SIG-M5 (cell line): ENCODE data around the gene SCPEP1.
"Not testable (repeated sequence)": the region's sequence is repeated elsewhere in the genome, so short reads cannot be mapped to it uniquely, and the experiment has no call there.

ENCODE experiments used
- DNase-seq: peaks from one replicate; lab custom pipeline; 2025; lab: John Stamatoyannopoulos, UW

Gene SCPEP1

DNA sequence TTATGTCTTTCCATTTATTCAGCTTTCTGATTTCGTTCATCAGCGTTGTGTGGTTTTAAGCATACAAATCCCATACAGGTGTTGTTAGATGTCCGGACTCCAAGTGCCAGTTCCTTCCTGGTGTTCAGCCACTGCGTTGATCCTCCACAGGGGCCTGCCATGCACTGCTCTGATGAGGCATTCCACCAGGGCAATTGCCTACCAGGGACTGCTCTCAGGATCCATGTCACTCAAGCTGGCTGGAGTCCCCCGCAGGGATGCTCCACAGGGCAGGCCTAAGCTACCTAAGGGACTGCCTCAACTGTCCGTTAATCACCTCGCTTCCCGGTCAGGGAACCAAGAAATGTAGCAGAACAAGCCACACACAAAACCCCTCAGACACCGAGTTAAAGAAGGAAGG, 12.7 kb upstream of the SCPEP1 start:
- DNase-seq, result not testable (repeated sequence)

DNA sequence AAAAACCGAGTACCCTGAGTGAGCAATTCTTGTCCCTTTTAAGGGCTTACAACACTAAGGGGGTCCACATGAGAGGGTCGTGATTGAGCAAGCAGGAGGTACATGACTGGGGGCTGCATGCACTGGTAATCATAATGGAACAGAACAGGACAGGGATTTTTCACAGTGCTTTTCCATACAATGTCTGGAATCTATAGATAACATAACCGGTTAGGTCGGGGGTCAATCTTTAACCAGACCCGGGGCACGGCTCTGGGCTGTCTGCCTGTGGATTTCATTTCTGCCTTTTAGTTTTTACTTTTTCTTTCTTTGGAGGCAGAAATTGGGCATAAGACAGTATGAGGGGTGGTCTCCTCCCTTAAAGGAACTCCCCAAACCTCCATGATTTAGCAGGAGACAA, 12.2 kb upstream of the SCPEP1 start:
- not testable (repeated sequence) for DNase-seq

- DNase-seq, result no peak
Measured at GRCh38 chr17:56966338-56966737, 11.6 kb upstream of the SCPEP1 start.

DNA sequence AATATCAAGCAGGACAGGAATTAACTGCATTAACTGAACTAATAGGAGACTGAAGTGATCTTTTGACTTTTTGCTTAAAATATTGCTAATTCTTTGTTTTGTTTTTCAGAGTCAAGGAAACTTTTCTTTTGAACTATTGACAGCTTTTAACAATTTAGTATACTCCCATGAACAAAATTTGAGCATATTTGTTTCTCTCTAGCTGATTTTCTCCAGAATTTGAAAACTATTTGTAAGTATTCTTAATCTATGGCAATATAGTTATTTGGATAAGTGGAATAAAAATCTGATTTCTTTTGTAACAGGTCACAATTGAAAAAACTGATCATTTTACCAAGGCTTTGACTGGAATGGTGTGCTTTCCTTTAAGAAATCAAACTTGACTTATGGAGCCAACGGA, 7.0 kb upstream of the SCPEP1 start:
- DNase-seq, result no peak

- no peak for DNase-seq
Measured at GRCh38 chr17:56972111-56972730, 5.7 kb upstream of the SCPEP1 start.

- DNase-seq, result no peak
Measured at GRCh38 chr17:56973520-56973919, 4.4 kb upstream of the SCPEP1 start.

- DNase-seq, result no peak
Measured at GRCh38 chr17:56974055-56974454, 3.9 kb upstream of the SCPEP1 start.

- DNase-seq, result no peak
Measured at GRCh38 chr17:56975656-56976055, 2.3 kb upstream of the SCPEP1 start.

DNA sequence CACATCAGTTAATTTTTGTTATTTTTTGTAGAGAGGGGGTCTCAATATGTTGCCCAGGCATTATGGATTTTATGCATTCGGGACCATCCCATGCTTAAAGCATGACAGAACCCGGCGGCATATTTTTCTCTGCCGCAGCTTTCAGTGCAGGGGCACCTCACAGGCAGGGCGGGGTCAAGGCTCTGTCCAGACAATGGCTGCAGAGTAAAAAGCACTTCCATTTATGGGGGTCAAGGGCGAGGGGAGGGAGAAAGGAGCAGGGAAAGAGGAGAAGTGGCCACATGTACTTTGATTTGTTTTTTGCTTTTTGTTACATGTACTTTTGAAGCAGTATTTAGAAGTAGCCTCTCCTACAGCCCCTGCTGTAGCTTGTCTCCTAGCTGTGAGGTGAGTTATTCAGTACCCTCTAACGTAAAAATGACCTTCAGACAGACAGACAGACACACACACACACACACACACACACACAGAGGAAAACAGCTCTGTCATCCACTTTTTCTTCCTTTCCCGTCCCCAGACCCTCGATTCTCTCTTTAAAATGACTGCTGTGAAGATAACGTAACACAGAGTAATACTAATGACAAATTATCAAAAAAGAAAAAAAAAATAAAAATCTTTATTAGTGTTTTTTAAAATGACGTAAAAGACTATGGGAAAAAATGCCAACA, 856 bp upstream of the SCPEP1 start:
- no peak for DNase-seq

- DNase-seq, result no peak
Measured at GRCh38 chr17:56978441-56979090, 635 bp downstream of the SCPEP1 start.

DNA sequence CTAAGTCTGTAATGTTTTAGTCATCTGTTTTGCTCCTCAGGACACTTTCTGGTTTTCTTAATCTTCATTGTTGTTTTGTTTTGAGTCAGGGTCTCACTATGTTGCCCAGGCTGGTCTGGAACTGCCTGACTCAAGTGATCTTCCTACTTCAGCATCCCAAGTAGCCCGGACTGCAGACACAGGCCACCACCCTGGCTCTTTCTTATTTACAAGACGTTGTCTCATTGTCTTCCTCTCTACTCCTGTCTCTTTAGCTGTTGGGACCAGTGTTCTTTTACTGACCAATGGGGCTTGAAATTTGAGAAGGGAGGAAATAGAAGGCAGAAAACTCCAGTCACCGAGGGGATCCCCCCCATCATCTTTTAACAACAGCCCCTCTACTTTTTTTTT, 1.2 kb downstream of the SCPEP1 start:
- DNase-seq, result no peak

DNA sequence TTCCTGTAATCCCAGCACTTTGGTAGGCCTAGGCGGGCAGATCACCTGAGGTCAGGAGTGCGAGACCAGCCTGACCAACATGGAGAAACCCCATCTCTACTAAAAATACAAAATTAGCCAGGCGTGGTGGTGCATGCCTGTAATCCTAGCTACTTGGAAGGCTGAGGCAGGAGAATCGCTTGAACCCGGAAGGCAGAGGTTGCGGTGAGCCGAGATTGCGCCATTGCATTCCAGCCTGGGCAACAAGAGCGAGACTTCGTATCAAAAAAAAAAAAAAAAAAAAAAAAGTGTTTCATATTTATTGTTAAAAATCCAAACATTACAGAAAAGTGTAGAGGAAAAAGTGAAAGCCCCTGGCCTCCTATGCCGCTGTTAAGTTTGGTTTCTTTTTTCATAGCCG, 2.6 kb downstream of the SCPEP1 start:
- DNase-seq, result not testable (repeated sequence)

DNA sequence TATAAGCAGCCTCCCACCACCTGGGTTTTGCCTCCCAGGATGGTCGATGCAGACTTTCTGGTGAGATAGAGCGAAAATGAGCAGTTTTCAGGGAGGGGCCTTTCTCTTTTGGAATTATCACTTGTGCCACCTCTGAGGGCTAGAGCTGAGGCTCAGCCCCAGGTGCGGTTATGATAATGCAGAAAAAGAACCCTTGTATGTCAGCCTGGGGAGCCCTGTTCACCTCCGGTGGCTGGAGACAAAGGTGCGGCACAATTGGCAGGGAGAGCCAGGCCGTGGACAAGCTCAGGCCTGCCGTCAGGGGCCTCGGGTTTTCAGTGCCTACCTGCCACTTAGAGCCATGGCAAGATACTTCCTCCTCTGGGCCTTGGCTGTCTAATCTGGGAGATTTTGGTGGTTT, 4.4 kb downstream of the SCPEP1 start:
- no peak for DNase-seq

DNA sequence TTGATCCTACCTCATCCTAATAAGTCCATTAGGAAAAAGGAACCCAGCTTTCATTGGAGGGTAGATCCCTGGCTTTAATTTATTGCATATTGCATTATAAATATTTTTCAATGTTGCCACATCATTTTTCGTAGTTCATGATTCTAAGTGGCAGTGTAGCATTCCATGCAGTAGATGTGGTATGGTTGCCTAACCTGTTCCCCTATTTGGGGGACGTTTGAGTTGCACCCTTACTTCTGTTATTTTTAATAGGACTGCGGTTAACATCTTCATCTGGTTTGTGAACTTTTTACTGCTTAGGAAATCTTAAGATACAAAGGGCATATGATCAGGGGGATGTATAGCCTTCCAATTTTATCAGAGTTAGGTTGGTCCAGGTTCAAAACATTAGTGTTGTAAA, 5.4 kb downstream of the SCPEP1 start:
- DNase-seq, result peak; percentile 71

DNA sequence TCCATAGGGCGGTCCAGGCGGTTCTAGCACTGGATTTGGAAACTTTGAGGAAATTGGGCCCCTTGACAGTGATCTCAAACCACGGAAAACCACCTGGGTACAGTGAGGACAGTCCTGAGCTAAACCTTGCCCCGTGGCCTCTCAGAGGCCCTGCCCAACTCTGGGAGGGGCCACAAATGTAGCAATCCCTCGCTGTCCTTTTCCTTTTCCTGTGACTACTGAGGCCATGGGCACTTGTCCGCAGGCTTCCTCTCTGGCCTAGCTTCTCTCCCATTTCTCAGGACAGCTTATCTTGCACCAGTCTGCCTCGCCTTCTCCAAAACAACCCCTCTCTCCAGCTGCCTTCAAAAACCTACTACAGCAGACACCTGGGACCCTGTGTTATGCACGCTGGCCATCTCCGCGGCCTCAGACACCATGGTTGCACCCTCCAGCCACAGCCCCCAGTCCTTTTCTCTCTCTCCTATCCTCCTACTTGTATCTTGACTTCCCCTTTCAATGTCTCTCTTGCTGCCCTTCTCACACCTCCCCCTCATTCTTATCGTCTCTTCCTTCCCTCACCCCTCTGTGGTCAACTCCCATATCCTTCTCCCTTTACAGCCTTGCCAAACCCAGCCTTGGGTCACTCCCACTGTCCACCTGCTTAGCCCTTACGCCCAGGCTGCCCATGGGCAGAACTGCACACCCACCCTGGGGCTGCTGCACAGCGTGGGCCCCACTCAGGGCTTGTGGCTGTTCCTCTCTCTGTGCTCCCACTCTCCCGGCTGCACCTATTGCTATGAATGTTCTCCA, 7.6 kb downstream of the SCPEP1 start:
- DNase-seq, result peak; percentile 41

DNA sequence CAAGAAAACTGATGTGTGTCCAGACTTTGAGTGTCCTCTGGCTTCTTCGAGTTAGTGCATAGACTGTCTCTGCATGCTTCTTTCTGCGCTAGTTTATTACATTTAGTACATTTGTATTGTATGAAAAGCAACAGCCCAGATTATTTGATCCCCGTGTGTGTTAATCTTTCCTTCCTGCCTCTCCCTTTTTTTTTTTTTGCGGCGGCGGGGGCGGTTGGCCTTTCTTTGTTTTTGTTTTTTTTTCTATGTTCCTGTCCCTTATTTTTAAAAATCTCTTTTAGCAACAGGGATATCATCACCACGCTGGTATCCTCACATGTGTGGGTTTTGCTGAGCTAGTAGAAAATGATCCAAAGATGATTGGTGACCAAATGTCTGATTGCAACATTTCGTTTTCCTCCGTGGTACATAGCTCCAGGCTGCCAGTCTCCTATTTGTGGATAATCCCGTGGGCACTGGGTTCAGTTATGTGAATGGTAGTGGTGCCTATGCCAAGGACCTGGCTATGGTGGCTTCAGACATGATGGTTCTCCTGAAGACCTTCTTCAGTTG, 9.4 kb downstream of the SCPEP1 start:
- DNase-seq, result no peak

DNA sequence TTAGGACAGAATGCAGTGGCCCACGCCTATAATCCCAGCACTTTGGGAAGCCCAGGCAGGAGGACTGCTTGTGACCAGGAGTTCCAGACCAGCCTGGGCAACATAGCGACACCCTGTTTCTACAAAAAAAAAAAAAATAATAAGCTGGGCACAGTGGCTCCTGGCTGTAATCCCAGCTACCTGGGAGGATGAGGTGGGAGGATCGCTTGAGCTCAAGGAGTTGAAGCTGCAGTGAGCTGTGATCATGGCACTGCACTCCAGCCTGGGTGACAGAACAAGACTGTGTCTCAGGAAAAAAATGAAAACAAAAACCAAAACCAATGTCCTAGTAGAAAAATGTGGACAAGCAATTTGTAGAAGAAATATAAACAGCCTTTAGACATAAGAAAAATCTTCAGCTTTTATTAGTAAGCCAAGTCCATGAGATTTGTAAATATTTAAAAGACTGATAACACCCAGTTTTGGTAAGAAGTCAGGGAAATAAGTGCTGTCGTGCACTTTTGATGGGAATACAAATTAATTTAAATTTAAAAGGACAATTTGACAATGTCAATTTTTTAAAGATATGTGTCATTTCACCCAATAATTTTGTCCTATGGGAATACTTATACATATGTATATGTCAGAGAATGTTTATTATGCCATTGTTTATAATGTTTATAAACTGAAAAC, 11.1 kb downstream of the SCPEP1 start:
- DNase-seq, result no peak

DNA sequence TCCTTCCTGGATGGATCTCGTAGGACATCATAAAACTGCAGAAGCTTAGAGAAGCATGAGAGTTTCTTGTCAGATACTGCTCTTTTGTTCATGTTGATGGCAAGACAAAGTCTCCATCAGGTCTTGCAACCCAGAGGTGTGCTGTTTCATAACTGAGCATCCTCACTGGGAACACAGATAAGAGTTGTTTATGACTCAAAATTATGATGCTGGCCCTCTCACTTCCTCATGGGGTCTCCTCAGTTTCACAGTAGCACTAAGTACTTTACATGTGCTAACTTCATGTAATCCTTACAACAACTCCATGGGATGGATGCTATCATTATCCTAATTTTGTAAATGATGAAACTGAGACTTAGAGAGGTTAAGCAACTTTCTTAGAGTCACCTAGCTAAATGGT, 14.4 kb downstream of the SCPEP1 start:
- DNase-seq, result no peak

DNA sequence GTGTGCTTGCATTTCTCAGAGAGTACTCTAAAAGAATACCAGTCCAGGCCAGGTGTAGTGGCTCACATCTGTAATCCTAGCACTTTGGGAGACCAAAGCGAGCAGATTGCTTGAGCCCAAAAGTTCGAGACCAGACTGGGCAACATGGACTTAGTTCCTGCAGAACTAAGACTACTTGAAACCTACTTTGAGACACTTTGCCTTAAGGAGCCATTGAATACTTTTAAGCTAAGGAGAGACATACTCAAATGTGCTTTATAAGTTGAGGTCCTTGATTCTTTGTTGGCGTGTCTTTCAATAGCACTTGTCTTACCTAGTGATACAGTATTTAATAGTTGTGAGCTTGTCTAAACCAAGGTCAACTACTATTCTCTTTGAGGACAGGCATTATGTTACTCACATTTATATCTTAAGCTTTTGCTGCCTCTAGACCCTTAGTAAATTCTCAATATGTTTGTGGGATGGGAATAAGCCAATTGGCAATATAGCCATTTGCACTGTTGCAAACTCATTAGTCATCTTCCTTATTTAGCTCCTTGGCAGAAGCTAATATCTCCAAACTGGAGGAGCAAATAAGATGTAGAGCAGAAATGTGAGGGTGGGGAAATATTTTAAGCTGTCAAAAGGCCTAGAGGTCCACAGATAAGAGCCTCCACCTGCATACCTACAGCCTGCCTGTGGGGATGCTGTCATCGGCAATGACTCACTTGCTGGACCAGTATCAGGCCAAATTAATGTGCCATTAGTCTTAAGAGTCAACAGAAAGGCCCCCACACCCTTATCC, 16.3 kb downstream of the SCPEP1 start:
- no peak for DNase-seq

- no peak for DNase-seq
Measured at GRCh38 chr17:56995766-56996165, 17.8 kb downstream of the SCPEP1 start.

DNA sequence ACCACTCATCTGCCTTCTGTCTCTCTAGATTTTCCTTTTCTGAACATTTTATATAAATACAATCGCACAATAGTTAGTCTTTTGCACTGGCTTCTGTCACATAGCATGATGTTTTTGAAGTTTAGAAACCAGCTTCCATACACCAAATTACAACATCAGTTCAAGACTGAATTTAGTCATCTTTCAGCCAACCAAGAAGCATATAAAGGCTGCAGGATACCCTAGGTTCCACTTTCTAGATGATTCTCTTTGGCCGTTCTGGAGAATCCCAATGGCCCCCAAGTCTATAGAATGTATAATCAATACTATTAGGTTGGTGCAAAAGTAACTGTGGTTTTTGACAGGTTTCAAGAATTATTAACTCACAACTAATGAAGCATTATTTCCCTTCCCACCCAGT, 19.4 kb downstream of the SCPEP1 start:
- DNase-seq, result no peak
